Gastrocnemius medialis (tissue), 4 donors: ENCODE data around the gene KCNK2. TPM values are rescaled to one million over a fixed set of nuclear protein-coding genes. Genes with fewer than 3 reads are reported as not detected.

Source experiments
- ATAC-seq, 2 donors: fragments of 150-250 bp; one replicate each; pipeline ENCODE4 v1.9.1; 2016
- DNase-seq, 2 donors: peaks; one replicate each; pipeline ENCODE4 v3.0.0-alpha.2; 2019
- H3K27ac ChIP-seq, 4 donors: fragments of 200-600 bp; sonication (generic); 1 replicate in 1 of 4; 2 replicates in 3 of 4; pipeline ENCODE4 v1.5.1; 2016 to 2018; ENCODE audit warnings: mild to moderate bottlenecking in 2 of 4, moderate library complexity in 1 of 4
- H3K27me3 ChIP-seq, 3 donors: fragments of 200-600 bp; sonication (generic) in 2 of 3; 1 replicate in 1 of 3; 2 replicates in 2 of 3; pipeline versions ENCODE4 v1.5.1 to v1.6.0; 2016 to 2019; ENCODE audit warnings: mild to moderate bottlenecking in 1 of 3, moderate library complexity in 1 of 3
- H3K36me3 ChIP-seq, 2 donors: fragments of 200-600 bp; sonication (generic) in 1 of 2; one replicate each; pipeline ENCODE4 v1.5.1; 2017 to 2018
- H3K4me1 ChIP-seq, 2 donors: fragments of 200-600 bp; sonication (generic) in 1 of 2; one replicate each; pipeline ENCODE4 v1.5.1; 2016 to 2017; ENCODE audit warnings: mild to moderate bottlenecking in 2 of 2
- H3K4me3 ChIP-seq, 4 donors: fragments of 200-600 bp; sonication (generic) in 3 of 4; 1 replicate in 1 of 4; 2 replicates in 3 of 4; pipeline ENCODE4 v1.5.1; 2016 to 2019; ENCODE audit warnings: mild to moderate bottlenecking in 2 of 4
- H3K9me3 ChIP-seq, 3 donors: fragments of 200-600 bp; sonication (generic) in 2 of 3; 1 replicate in 1 of 3; 2 replicates in 2 of 3; pipeline ENCODE4 v1.5.1; 2016 to 2019
- POLR2A ChIP-seq, 2 donors: fragments of 450-650 bp; IDR thresholded peaks; one replicate each; pipeline ENCODE4 v1.6.1; 2017; ENCODE audit warnings: antibody characterized with exemption in 2 of 2, mild to moderate bottlenecking in 2 of 2, moderate library complexity in 2 of 2
- in situ Hi-C, 4 donors: fragments of 200-750 bp; cut with MboI; loops; one replicate each; pipeline versions ENCODE4 v1.15.0 to v1.8.0; 2017; ENCODE audit warnings: low sequenced_read_pairs in 4 of 4
- intact Hi-C: fragments of 100-400 bp; cut with DNase I; formaldehyde crosslinking; loops from one replicate; pipeline ENCODE4 v1.15.1; 2023; ENCODE audit warnings: low total_unique reads
- total RNA-seq, 4 donors: library from RNA; depleted of rRNA; stranded (reverse); fragments of >200 nt; gene quantifications; one replicate each; pipeline versions ENCODE4 v1.1.0 to v1.2.3, GENCODE V29; 2016
- TF ChIP-seq, protein P1 (sequence below), 5 experiments: fragments of 450-650 bp in 3 of 5; fragments of 200-600 bp in 2 of 5; sonication (generic) in 2 of 5; IDR thresholded peaks in 4 of 5; conservative IDR thresholded peaks in 1 of 5; 1 replicate in 4 of 5; 2 replicates in 1 of 5; pipeline ENCODE4 v1.5.1; 2016 to 2019; ENCODE audit warnings: antibody characterized with exemption in 5 of 5, mild to moderate bottlenecking in 3 of 5, moderate library complexity in 3 of 5

The KCNK2 gene
- total RNA-seq, 4 donors from 2014 or later: 0.56 to 2.4 (median 0.97) TPM

DNA sequence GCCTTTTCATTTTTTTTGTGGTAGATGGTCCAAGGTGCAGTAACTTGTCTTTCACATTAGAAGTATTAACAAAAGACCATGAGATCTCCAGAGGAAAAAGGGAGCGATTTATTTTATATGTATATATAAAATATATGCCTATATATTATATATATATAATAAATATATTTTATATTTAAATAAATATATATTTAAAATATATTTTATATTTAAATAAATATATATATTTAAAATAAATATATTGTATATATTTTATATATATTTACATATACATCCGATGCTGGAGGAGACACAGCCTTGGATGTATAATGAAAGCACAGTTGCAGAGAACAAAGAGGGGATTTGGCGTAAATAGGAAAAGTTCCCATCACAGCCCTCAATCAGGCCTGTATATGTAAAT is 182.1 kb downstream of the KCNK2 start:
- DNase-seq (no peak), ATAC-seq (no peak)
- intact Hi-C loops: no loop called here
- no peak for TF ChIP-seq POLR2A (IDR thresholded peaks at IDR 0.05)
- TF ChIP-seq, protein P1, sequence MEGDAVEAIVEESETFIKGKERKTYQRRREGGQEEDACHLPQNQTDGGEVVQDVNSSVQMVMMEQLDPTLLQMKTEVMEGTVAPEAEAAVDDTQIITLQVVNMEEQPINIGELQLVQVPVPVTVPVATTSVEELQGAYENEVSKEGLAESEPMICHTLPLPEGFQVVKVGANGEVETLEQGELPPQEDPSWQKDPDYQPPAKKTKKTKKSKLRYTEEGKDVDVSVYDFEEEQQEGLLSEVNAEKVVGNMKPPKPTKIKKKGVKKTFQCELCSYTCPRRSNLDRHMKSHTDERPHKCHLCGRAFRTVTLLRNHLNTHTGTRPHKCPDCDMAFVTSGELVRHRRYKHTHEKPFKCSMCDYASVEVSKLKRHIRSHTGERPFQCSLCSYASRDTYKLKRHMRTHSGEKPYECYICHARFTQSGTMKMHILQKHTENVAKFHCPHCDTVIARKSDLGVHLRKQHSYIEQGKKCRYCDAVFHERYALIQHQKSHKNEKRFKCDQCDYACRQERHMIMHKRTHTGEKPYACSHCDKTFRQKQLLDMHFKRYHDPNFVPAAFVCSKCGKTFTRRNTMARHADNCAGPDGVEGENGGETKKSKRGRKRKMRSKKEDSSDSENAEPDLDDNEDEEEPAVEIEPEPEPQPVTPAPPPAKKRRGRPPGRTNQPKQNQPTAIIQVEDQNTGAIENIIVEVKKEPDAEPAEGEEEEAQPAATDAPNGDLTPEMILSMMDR (IDR thresholded peaks at IDR 0.05 in 4 of 5, conservative IDR thresholded peaks at IDR 0.05 in 1 of 5): no peak
- in situ Hi-C loops: no loop called here
- H3K36me3 ChIP-seq: no peaks in the 10 kb centered on the region
- no peaks in the 10 kb centered on the region for H3K9me3 ChIP-seq
- no peaks in the 10 kb centered on the region for H3K4me1 ChIP-seq
- no peak overlapping the region for H3K4me3 ChIP-seq
- no peak overlapping the region for H3K27ac ChIP-seq
- no peaks in the 10 kb centered on the region for H3K27me3 ChIP-seq

DNA sequence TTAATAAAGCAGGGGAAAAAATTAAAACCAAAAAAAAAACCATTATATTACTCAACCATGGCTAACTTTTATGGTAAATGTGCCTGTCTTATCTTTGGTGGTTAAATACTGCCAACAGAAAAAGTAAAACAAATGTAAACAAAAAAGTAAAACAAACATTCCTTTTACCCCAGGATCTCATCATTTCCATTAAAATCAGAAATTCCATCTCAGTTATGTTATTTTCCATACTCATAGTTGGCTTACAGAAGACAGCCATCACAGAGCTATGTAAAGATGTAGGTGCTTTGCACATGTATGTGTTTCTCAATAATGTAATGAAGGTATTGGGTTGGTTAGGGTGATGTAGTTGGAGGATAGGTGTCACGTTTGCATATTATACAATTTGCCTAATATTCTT is 185.0 kb downstream of the KCNK2 start:
- Histone ChIP-seq H3K9me3 (no peaks in the 10 kb centered on the region), H3K27ac (no peak overlapping the region), H3K36me3 (no peaks in the 10 kb centered on the region), H3K27me3 (no peaks in the 10 kb centered on the region), H3K4me3 (no peak overlapping the region), H3K4me1 (no peaks in the 10 kb centered on the region)
- DNase-seq: no peak
- in situ Hi-C loops (no loop called here), intact Hi-C loops (no loop called here)
- no peak for ATAC-seq
- TF ChIP-seq POLR2A (IDR thresholded peaks at IDR 0.05): no peak
- TF ChIP-seq, protein P1 (IDR thresholded peaks at IDR 0.05 in 4 of 5, conservative IDR thresholded peaks at IDR 0.05 in 1 of 5): no peak

DNA sequence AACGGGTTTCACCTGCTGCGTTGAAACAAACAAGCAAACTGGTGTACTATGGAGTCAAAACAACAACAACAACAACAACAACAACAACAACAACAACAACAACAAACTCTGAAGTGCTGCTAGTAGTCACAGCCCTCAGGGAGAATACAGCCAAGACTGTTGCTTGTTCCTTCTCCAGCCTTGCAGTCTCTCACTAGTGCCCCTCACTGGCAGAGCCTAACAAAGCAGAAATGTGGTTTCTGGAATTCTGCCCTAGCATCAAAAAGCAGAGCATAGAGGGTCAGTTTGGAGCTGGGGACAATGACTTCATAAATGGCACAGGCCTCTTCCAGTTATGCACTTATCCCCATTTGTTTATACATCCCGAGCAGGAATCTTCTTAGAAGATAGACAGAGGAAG is 187.4 kb downstream of the KCNK2 start:
- no peak overlapping the region for H3K27ac ChIP-seq
- ATAC-seq (no peak), DNase-seq (no peak)
- no peaks in the 10 kb centered on the region for H3K27me3 ChIP-seq
- H3K36me3 ChIP-seq: no peaks in the 10 kb centered on the region
- H3K9me3 ChIP-seq: no peaks in the 10 kb centered on the region
- intact Hi-C loops: no loop called here
- no peak overlapping the region for H3K4me3 ChIP-seq
- no peaks in the 10 kb centered on the region for H3K4me1 ChIP-seq
- TF ChIP-seq, protein P1 (IDR thresholded peaks at IDR 0.05 in 4 of 5, conservative IDR thresholded peaks at IDR 0.05 in 1 of 5): no peak
- TF ChIP-seq POLR2A (IDR thresholded peaks at IDR 0.05): no peak
- in situ Hi-C loops: no loop called here

DNA sequence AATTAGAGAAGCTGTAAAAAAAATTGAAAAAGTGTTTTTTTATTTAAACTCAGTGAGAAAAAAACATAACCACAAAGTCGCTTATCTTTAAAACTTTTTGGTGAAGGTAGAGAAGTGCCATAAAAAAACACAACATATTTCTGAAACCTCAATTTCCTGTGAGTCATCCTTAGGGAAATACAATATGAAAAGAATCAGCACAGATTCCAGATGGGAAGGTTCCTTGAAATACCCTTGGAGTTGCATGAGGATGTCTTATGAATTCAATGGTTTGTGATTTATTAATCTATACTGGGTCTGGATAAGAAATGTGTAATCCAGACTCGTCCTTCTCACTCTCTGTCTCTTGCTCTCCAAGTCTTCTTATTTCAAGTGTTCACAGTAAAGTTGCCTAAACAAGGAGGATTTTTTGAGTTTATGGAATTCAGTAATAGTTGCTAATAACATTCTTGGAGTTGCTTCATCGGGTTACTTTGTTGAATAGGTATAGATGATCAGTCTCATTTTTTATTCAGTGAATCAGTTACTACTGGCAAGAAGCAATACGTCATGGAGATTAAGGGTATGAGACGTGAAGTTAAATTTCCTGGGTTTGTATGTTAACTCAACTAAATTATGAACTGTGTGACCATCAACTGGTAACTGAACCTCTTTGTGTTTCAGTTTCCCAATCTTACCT is 191.4 kb downstream of the KCNK2 start:
- Histone ChIP-seq H3K27me3 (no peaks in the 10 kb centered on the region), H3K27ac (no peak overlapping the region), H3K9me3 (no peaks in the 10 kb centered on the region), H3K4me1 (no peaks in the 10 kb centered on the region), H3K4me3 (no peak overlapping the region), H3K36me3 (no peaks in the 10 kb centered on the region)
- ATAC-seq: no peak
- no peak for DNase-seq
- TF ChIP-seq POLR2A (IDR thresholded peaks at IDR 0.05): no peak
- TF ChIP-seq, protein P1 (IDR thresholded peaks at IDR 0.05 in 4 of 5, conservative IDR thresholded peaks at IDR 0.05 in 1 of 5): no peak
- in situ Hi-C loops: no loop called here
- intact Hi-C loops: no loop called here

DNA sequence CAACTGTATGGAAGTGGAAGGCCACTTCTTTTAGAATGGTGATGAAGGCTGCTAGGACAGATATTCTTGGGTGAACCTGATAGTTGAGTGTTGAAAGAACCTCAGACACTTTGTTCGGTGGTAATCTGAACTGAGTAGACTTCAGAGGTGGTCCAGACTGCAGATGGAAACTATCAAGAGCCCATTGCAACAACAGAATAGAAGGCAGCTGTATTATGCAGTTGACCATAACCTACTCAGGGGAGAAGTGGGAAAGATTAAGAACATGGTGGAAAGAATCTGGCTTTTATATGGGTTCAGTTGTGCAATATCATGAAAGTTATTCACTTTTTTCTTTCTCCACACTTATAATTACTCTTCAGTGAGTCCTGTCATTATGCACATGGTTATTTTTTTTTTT is 194.0 kb downstream of the KCNK2 start:
- no peak overlapping the region for H3K27ac ChIP-seq
- no peak for DNase-seq
- H3K4me3 ChIP-seq: no peak overlapping the region
- intact Hi-C loops: no loop called here
- H3K36me3 ChIP-seq: no peaks in the 10 kb centered on the region
- TF ChIP-seq POLR2A (IDR thresholded peaks at IDR 0.05): no peak
- ATAC-seq: no peak
- H3K9me3 ChIP-seq: no peaks in the 10 kb centered on the region
- no peaks in the 10 kb centered on the region for H3K4me1 ChIP-seq
- in situ Hi-C loops: no loop called here
- no peaks in the 10 kb centered on the region for H3K27me3 ChIP-seq
